Esophagus squamous epithelium (tissue), 4 donors: ENCODE results near the gene IRS1.

ENCODE experiments used
- POLR2A ChIP-seq, 4 donors: fragments of 450-650 bp; IDR thresholded peaks; one replicate each; pipeline ENCODE4 v1.6.1; 2017; ENCODE audit warnings: antibody characterized with exemption in 4 of 4, mild to moderate bottlenecking in 4 of 4, moderate library complexity in 3 of 4
- TF ChIP-seq, protein P1 (sequence below), 6 experiments: fragments of 450-650 bp in 4 of 6; fragments of 200-600 bp in 2 of 6; sonication (generic) in 2 of 6; IDR thresholded peaks; one replicate each; pipeline ENCODE4 v1.5.1; 2016 to 2019; ENCODE audit warnings: antibody characterized with exemption in 6 of 6, mild to moderate bottlenecking in 4 of 6, moderate library complexity in 4 of 6

DNA sequence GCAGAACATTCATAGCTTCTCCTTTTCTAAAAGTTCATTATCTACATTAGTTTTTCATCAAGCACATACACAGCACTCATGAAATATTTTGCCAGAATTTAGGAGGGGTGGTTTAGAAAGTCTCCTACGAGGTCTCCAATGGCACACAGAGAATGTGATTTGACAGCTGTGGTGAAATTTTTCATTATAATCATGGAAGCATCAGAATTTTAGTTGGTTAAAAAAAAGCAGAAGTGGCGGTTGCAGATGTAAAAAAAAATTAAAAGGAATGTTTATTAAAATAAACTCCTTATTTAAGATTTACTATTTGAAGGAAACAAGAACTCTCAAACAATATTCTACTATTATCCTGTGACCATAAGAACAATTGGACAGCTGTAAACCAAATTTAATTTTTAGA is 25.4 kb upstream of the IRS1 start:
- TF ChIP-seq POLR2A (IDR thresholded peaks at IDR 0.05), result no peak
- TF ChIP-seq, protein P1, sequence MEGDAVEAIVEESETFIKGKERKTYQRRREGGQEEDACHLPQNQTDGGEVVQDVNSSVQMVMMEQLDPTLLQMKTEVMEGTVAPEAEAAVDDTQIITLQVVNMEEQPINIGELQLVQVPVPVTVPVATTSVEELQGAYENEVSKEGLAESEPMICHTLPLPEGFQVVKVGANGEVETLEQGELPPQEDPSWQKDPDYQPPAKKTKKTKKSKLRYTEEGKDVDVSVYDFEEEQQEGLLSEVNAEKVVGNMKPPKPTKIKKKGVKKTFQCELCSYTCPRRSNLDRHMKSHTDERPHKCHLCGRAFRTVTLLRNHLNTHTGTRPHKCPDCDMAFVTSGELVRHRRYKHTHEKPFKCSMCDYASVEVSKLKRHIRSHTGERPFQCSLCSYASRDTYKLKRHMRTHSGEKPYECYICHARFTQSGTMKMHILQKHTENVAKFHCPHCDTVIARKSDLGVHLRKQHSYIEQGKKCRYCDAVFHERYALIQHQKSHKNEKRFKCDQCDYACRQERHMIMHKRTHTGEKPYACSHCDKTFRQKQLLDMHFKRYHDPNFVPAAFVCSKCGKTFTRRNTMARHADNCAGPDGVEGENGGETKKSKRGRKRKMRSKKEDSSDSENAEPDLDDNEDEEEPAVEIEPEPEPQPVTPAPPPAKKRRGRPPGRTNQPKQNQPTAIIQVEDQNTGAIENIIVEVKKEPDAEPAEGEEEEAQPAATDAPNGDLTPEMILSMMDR (IDR thresholded peaks at IDR 0.05), result no peak
